ENCODE data around the gene CRYGN.

The CRYGN gene

GRCh38 chr7:151477867-151478266, 37.9 kb upstream of the CRYGN start:
- no peak overlapping the region for H3K4me3 ChIP-seq (replicated peaks; ENCODE audit: insufficient read depth, low read length)
- H3K27ac ChIP-seq (replicated peaks), result no peak overlapping the region
- no peak for TF ChIP-seq SPI1 (IDR thresholded peaks at IDR 0.05; ENCODE audit: borderline replicate concordance, low read depth)
- TF ChIP-seq POLR2AphosphoS5 (IDR thresholded peaks at IDR 0.05; ENCODE audit: low read depth), result no peak
- TF ChIP-seq REST (IDR thresholded peaks at IDR 0.05; ENCODE audit: insufficient replicate concordance, low read depth), result no peak
- TF ChIP-seq GABPA (IDR thresholded peaks at IDR 0.05; ENCODE audit: low read depth), result no peak
- no peak for DNase-seq (ENCODE audit: low read depth in 1 of 2, low spot score in 1 of 2)
- H3K27me3 ChIP-seq (ENCODE audit: insufficient read depth, poor library complexity, severe bottlenecking), result no peaks in the 10 kb centered on the region

DNA sequence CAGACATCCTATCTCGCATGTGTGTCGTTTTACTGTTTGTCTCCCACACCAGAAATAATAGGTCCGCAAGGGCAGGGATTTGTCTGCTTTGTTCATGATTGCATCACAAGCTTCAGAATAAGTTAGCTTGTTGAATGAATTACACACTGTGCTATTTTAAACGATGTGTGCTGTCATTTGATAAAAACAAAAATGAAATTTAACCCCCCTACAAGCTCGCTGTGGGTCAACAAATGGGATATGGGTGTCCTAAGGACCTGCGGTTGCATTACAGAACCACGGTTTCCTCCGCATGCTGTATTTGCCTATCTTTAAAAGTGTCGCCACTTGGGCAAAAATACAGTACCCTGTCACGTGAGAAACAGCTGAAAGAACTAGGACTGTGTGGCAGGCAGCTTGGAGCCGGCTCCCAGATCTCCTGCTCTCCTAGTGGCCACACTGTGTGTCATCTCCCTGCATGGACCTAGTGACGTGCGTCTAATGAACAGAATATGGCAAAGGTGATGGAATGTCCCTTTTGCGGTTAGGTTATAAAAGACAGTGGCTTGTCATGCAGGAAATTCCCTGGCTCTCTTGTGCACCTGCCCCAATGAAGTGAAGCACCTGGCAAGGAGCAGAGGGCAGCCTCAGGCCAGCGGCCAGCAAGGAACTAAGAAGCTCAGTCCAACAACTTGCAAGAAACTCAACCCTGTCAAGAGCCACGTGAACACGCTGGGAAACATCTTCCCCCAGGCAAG, 32.9 kb upstream of the CRYGN start:
- TF ChIP-seq GABPA (IDR thresholded peaks at IDR 0.05; ENCODE audit: low read depth) (no peak), SPI1 (IDR thresholded peaks at IDR 0.05; ENCODE audit: borderline replicate concordance, low read depth) (no peak), POLR2AphosphoS5 (IDR thresholded peaks at IDR 0.05; ENCODE audit: low read depth) (no peak), REST (IDR thresholded peaks at IDR 0.05; ENCODE audit: insufficient replicate concordance, low read depth) (no peak)
- TF ChIP-seq, protein P1, sequence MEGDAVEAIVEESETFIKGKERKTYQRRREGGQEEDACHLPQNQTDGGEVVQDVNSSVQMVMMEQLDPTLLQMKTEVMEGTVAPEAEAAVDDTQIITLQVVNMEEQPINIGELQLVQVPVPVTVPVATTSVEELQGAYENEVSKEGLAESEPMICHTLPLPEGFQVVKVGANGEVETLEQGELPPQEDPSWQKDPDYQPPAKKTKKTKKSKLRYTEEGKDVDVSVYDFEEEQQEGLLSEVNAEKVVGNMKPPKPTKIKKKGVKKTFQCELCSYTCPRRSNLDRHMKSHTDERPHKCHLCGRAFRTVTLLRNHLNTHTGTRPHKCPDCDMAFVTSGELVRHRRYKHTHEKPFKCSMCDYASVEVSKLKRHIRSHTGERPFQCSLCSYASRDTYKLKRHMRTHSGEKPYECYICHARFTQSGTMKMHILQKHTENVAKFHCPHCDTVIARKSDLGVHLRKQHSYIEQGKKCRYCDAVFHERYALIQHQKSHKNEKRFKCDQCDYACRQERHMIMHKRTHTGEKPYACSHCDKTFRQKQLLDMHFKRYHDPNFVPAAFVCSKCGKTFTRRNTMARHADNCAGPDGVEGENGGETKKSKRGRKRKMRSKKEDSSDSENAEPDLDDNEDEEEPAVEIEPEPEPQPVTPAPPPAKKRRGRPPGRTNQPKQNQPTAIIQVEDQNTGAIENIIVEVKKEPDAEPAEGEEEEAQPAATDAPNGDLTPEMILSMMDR (IDR thresholded peaks at IDR 0.05; ENCODE audit: insufficient read depth, low read length), result no peak

DNA sequence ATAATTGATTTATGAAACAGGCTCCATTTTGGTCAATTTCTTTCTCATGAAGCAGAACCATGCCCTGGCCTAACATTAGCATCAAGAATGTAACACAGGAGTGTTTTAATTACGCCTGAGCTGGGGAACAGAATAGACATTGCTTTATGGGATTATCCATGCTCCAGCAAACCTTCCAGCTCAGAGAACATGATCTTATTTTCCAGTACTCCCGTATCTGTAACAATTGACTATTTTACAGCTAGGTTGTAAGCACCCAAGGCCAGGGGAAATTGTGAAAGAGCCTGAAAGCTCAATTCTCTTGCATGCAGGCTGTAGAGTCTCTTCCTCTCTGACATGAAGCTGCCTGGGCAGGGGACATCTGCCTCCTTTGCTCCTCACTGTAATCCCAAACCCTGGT, 30.8 kb upstream of the CRYGN start:
- DNase-seq (ENCODE audit: low read depth in 1 of 2, low spot score in 1 of 2), result peak in 1 of 2 experiments; percentile 49
- Histone ChIP-seq H3K27me3 (ENCODE audit: insufficient read depth, poor library complexity, severe bottlenecking) (no peaks in the 10 kb centered on the region), H3K27ac (replicated peaks) (peak overlapping the region; percentile 26; the same call in 1 of the 2 replicates), H3K4me3 (replicated peaks; ENCODE audit: insufficient read depth, low read length) (no peak overlapping the region)
- no peak for TF ChIP-seq GABPA (IDR thresholded peaks at IDR 0.05; ENCODE audit: low read depth)
- TF ChIP-seq, protein P1 (IDR thresholded peaks at IDR 0.05; ENCODE audit: insufficient read depth, low read length), result no peak
- TF ChIP-seq POLR2AphosphoS5 (IDR thresholded peaks at IDR 0.05; ENCODE audit: low read depth), result no peak
- TF ChIP-seq REST (IDR thresholded peaks at IDR 0.05; ENCODE audit: insufficient replicate concordance, low read depth), result no peak
- TF ChIP-seq SPI1 (IDR thresholded peaks at IDR 0.05; ENCODE audit: borderline replicate concordance, low read depth), result no peak

More for the DNA sequence above, 32.9 kb upstream of the CRYGN start:
- Histone ChIP-seq H3K27ac (replicated peaks) (no peak overlapping the region), H3K27me3 (ENCODE audit: insufficient read depth, poor library complexity, severe bottlenecking) (no peaks in the 10 kb centered on the region), H3K4me3 (replicated peaks; ENCODE audit: insufficient read depth, low read length) (no peak overlapping the region)
- no peak for DNase-seq (ENCODE audit: low read depth in 1 of 2, low spot score in 1 of 2)

All from HL-60 (cell line).